NCI-H2029 treated with DMSO at 0.1 percent for 48 hours (cell line): ENCODE measurements around the gene CRB2.
A peak's percentile ranks its signal among the peaks of the same experiment; 100 is the strongest.
"Not testable (repeated sequence)": the region's sequence is repeated elsewhere in the genome, so short reads cannot be mapped to it uniquely, and the experiment has no call there.

Experiments
- DNase-seq: peaks from one replicate; lab custom pipeline; 2025; lab: John Stamatoyannopoulos, UW

Gene CRB2

DNA sequence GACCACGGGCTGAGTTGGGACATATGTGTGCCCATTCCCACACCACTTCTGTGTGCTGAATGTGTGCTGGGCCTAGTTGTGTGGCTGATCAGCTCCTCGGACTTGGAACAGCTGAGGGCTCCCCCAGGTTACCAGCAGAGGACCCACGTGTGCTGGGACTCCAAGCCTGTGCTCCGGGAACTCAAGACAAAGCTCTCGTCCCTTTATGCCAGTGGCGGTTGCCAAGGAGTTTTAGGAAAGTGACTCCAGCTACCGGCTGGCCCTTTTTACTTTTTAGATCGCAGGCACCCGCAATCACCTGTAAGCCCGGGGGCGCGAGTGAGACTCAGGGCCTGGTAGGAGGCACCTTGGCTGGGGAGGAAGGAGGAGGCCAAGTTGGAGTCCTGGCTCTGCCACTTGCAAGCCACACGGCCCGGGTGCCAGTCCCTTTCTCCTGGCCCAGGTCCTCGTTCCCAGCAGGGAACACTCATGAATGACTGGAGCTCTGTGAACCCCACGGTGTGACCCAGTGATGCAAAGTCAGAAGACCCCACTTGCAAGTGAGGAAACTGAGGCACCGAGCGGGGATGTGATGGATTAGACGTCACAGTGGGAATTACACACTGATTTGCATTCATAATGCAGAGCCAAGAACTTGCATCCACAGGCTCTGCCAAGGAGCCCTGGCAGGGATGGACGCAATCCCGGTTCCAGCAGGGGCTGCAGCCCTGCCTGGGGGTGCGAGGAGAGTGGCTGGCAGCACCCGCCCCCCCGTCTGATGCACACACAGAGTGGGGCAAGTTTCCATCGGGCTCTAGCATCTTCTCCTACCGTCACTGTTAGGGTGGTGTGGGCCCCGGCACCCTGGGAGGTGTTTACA, 26.9 kb downstream of the CRB2 start:
- DNase-seq = no peak

GRCh38 chr9:123383512-123384170, 27.6 kb downstream of the CRB2 start:
- DNase-seq = no peak

- no peak for DNase-seq
Observed at GRCh38 chr9:123387686-123388085, 31.7 kb downstream of the CRB2 start.

DNA sequence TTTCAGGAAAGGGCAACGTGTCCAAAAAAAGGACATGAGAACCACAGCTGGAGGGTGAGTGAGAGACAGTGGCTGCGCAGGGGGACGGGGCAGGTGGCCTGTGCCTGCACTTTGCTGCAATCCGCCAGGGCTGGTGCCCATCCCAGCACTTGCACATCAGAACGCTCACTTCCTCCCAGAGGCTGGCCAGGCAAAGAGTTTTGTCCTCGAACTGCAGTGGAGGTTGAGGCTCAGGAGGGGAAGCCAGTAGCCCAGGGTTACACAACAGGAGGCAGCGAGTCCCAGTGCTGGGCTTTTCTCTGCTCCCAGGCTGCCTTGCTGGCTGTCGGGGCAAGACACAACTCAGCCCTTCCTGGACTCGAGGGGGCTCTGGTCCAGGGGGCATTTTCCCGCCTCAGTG, 33.1 kb downstream of the CRB2 start:
- no peak for DNase-seq

GRCh38 chr9:123389698-123390097, 33.7 kb downstream of the CRB2 start:
- no peak for DNase-seq

DNA sequence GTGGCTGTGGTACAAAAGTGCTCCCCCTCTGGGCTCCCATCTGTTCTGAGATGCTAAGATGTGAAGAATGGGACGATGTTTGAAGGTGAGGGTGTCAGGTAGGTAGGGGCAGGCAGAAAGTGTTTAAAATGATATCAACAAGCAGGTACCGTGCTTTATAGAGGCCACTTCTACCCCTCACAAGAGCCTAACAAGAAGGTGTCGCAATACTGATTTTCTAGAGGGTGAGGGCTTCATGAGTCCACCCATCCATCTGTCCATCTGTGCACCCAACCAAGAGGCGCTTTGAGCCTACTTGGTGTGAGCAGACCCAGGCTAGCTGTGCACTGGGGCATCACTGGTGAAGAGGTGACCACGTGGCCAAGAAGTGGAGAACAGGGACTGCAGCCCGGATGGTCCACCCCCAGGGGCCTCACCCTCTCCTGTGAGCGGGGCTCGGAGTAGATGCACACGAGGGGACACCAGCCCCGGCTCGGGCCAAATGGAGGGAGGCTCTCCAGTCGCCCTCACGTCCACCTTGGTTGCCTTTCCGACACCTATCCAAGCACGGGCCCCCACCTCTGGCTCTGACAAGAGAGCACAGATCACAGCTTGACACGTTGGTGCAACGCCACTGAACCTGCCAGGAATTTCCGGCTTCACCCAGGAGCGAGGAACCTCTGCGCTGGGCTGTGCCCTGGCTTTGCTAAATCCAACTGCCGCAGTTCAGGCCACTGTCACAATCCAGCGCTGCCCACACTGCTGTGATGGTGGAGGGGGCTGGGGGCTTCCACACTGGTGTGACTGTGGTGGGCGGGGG, 34.5 kb downstream of the CRB2 start:
- no peak for DNase-seq

DNA sequence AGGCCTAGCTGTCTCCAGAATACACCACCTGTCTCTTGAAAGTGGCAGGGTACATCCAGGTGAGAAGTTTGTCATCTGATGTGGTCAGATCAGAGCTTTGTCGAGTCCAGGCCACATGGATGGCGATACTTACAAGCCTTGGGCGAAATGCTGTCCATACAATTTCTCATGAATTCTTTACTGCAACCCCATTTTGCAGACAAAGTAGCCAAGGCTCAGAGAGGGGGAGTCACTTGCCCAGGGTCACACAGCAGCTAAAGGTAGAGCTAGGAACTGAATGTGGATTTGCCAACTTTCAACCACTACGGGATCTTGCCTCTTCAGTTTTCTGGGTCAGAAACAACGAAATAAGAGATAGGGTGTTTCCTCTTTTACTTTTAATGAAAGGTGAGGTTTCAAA, 35.2 kb downstream of the CRB2 start:
- DNase-seq = no peak

DNA sequence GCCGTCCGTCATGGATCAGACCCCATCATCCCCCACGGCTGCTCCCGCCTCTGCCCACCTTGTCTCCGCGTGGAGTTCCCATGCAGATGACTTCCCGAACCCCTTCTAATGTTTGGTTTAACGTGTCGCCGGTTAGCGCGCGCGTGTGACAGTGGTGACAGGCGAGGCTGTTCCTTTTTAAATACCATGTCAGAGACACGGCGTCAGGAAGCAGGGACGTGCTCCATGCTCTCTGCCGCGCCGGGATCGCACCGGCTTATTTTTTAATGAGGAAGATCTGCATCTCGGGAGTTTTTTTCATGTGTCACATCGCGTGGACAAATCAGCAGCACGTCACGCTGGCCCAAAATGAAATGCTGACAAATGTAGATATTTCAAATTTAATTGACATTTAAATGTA, 35.9 kb downstream of the CRB2 start:
- DNase-seq = no peak

- DNase-seq = no peak
Observed at GRCh38 chr9:123392802-123393201, 36.8 kb downstream of the CRB2 start.

GRCh38 chr9:123394291-123395235, 38.6 kb downstream of the CRB2 start:
- DNase-seq = no peak

DNA sequence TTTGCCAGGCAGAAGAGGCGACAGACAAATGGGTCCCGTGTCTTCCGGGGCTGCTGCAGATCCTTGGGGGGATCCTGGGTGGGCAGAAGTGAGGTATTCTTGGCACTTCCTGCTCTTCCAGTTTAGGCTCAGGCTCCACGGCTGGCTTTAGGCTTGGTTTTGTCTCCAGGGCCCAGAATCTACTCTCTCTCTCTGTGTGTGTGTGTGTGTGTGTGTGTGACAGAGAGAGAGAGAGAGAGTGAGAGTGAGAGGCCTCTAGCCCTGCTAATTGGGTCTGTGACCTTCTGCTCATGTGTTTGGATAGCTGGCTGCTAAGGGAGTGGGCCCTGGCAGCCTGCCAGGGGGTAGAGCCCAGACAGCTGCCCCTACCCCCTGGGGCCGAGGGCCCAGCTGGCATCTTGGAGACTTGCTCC, 39.3 kb downstream of the CRB2 start:
- peak; percentile 39 for DNase-seq

- no peak for DNase-seq
Observed at GRCh38 chr9:123395689-123396511, 39.9 kb downstream of the CRB2 start.

DNA sequence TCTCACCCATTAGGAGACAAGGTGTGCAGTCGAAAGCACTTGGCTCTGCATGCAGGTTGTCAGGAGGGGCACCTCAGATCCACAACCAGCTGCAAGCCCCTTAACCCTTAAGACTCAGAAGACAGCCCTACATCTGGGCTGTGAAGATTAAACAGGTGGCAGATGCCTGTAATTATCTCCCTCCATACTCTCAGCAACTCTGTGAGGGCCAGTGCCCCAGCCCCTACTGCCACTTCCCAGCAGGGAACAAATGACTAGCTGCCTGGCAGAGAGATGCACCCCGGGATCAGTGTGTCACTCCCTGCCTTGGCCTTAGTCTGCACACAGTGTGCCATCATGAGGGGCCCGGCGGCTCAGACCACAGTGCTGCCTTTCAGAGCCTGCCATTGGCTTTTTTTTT, 42.0 kb downstream of the CRB2 start:
- DNase-seq = no peak

- DNase-seq = not testable (repeated sequence)
Observed at GRCh38 chr9:123398938-123399337, 42.9 kb downstream of the CRB2 start.

GRCh38 chr9:123399803-123400378, 43.9 kb downstream of the CRB2 start:
- no peak for DNase-seq

DNA sequence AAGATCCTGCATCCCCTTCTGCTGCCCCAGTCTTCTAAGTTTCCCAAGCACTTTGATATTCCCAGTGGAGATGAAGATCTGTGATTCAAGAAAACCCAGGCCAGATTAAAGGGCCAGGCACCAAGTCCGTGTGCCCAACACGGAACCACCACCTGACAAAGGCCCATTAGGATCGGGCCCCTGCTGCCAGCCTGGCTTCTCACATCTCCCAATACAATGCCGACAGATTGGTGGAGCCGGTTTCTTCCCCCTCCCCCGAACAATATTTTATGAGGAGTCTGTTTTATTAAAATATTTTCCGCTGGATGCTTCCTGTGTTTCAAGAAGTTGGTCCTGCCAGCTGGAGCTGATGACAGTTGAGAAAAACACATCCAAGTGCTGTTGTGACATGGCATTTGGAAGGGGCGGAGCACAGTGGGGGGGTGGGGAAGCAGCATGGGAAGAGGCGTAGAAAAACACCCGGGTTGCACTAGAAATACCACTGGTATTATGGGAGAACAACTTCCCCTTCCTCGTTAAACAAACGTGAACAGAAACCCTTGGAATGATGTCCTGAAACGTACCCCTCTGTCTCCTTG, 45.0 kb downstream of the CRB2 start:
- no peak for DNase-seq

- DNase-seq = no peak
Observed at GRCh38 chr9:123401879-123402513, 46.0 kb downstream of the CRB2 start.

GRCh38 chr9:123402981-123403509, 47.0 kb downstream of the CRB2 start:
- DNase-seq = no peak

DNA sequence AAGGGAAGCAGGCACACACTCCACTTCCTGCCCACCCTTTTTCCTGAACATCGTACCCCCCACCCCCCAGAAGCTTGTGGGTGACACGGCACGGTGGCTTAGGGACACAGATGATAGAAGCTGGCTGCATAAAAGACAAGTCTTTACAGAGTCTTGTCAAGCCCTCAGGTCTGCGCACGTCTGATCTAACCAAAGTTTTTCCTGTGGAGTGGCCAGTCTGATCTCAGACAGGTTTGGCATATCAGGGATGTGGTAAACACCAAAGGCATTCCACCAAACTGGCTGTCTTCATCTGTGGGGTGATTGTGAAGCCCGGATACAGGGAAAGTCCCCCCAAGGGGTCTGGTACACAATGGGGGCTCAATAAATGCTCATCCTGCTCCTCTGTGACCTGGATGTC, 50.0 kb downstream of the CRB2 start:
- no peak for DNase-seq
